GM18858 (cell line): ENCODE results near the gene GATAD1.
"Not testable (repeated sequence)": the region's sequence is repeated elsewhere in the genome, so short reads cannot be mapped to it uniquely, and the experiment has no call there.

Source experiments
- ATAC-seq: cut with Tn5 transposase; IDR thresholded peaks from one replicate; pipeline ENCODE4 v1.9.1; 2021; ENCODE audit not compliant: unreplicated experiment

The GATAD1 gene, protein sequence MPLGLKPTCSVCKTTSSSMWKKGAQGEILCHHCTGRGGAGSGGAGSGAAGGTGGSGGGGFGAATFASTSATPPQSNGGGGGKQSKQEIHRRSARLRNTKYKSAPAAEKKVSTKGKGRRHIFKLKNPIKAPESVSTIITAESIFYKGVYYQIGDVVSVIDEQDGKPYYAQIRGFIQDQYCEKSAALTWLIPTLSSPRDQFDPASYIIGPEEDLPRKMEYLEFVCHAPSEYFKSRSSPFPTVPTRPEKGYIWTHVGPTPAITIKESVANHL

DNA sequence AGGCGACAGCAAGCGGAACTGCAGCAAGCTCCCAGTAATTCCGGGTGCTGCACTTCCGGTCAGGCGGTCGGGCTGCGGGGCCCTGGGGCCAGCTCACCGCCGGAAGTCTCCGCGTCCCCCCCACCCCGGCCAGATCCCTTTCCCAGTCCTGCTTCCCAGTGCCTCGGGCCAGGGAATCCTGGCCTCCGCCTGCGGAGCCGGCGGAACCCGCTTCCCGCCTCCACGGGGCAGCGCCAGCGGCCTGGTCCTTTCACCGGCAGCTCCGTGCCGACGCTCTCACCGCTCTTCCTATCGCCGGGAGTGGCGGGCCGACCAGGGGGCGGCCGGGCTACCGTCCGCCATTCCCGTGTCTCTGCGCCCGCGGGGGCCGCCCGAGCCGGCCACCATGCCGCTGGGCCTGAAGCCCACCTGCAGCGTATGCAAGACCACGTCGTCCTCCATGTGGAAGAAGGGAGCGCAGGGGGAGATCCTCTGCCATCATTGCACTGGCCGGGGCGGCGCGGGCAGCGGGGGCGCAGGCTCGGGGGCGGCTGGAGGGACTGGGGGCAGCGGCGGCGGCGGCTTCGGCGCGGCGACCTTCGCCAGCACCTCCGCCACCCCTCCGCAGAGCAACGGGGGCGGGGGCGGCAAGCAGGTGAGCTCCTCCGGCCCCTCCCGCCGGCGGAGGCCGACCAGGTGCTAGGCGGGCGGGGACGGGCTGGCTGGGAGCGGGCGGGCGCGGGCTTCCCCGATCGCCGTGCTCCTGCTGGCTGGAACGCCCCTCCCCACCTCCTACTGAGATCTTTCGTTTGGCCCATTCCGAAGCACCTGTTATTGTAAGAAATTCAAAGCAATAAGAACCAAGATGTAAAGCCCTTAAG, at the start of gene GATAD1:
Gene GATAD1, plus strand, starts transcription at position 138 of the 860 bp plus-strand sequence. Its CDS starts 248 bp downstream, at position 386.
- ATAC-seq: peak; percentile 84

DNA sequence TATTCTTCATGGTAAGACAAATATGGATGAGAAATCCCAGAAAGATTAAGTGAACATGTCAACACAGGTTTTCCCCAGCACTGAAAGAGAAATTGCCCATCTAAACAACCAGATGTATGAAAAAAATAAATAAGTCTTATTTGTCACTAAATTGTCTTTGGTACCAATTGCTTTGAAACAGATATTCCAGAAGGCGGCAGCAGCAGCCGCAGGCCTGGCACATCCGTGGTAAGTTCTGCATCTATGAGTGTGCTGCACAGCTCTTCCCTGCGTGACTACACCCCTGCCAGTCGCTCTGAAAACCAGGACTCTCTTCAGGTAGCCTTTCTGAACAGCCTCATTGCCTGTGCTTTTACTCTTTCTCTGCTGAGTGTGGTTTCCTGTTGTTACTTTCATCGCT, 49.7 kb upstream of the GATAD1 start:
- no peak for ATAC-seq

- ATAC-seq: no peak
Measured at GRCh38 chr7:92400013-92400412, 47.3 kb upstream of the GATAD1 start.

DNA sequence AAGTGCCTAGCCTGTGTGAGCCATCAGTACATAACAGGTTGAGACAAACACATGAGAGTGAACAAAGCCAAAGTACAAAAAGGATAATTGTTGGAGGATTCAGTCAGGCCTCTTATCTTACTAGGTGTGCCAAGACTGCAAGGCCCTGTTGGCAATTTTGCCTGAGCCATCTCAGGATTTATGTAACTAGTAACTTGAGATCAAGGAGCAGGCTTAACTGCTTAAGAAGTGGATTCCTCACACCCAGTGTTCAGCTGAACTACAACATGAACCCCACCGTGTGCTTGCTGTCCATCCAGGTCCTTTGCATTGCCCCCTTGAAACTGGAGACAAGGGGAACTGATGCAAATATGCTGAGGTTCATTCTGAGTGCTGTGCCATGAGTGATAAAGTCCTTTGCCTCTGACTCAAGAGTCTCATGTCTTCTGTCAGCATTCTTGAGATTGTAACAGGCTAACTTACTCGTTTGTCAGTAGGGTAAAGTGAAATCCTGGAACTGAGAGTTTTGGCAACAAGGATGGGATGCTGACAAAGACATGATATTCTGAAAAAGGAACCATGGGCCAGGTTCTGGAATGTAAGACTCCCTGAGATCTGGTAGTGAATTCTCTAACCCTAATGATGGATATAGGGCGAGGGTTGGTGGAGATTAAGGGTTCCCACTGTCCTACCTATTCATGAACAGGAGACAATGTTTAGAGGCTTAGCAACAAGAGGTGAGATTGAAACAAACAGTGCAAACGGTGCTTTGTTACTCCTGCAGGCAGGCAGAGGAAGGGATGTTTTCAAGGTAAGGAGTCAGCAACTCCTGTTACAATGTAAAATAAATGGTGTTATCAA, 44.1 kb upstream of the GATAD1 start:
- ATAC-seq: no peak

DNA sequence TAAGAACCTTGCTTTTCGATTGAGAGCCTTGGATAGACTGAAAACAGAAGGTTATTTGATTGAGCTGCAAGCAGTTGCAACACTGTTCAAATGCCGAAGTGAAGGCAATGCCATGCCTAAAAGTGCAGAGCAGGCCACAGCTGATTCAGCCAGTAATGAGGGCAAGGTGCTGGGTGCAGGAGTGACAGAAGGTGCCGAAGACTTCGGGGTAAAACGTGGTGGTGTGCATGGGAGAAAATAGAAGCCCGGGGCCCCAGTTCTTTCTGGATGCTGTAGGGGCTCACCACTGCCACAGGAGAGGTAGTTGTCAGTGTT, 43.6 kb upstream of the GATAD1 start:
- no peak for ATAC-seq

- ATAC-seq: no peak
Measured at GRCh38 chr7:92404170-92404614, 43.1 kb upstream of the GATAD1 start.

GRCh38 chr7:92409357-92409756, 37.9 kb upstream of the GATAD1 start:
- no peak for ATAC-seq

GRCh38 chr7:92410162-92410561, 37.1 kb upstream of the GATAD1 start:
- not testable (repeated sequence) for ATAC-seq

DNA sequence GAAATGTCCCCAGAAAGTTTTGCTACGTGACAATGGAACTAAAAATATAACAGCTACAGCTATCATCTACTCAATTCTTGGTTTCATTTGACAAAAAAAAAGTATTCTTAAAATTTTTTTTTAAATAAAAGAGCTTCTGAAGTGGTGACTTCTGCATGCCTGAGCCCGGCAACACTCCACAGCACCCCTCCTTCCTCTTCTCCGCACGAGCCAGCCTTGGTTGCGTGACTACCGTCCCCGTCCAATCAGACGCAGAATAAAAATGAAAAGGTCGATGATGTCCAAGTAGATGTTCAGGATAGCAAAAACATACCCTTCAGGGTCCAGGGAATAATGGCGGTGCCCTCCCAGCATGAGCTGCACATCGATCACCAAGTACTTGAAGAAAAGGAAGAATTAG, 34.5 kb upstream of the GATAD1 start:
- ATAC-seq: no peak

GRCh38 chr7:92413550-92413949, 33.7 kb upstream of the GATAD1 start:
- ATAC-seq: no peak

GRCh38 chr7:92415225-92415624, 32.1 kb upstream of the GATAD1 start:
- no peak for ATAC-seq

GRCh38 chr7:92417913-92418312, 29.4 kb upstream of the GATAD1 start:
- no peak for ATAC-seq

DNA sequence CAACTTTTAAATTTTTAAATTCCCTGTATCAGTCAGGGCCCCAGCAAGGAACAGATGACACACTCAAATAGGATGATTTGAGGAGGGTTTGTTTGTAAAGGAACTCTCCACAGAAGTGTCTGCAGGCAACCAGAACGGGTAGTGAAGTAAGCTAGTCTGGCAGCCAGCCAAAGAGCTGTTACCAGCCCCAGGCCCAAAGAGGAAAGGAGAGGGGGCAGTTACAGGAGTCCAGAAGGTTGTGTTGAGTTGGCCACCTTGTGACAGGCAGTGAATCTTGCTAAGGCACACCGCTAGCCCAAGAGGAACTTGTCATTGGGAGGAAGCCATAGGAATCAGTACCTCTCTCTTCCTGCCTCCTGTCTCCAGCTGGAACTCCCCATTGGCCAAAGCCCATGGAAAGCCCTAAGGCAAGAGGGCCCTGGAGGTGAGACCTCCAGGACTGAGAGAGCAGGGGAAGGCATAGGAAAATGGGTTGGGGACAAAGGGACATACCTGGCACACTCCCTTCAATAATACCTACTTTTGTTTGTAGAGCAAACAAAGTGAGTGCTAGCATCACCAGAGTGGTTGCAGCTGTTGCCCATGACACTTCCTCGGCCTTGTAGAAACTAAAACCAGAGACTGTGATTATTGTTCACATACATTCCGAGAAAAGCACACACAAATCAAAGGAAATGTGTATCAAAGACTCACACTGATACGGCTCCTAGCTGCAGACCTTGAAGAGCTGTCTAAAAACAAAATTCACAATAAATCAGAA, 25.4 kb upstream of the GATAD1 start:
- no peak for ATAC-seq

DNA sequence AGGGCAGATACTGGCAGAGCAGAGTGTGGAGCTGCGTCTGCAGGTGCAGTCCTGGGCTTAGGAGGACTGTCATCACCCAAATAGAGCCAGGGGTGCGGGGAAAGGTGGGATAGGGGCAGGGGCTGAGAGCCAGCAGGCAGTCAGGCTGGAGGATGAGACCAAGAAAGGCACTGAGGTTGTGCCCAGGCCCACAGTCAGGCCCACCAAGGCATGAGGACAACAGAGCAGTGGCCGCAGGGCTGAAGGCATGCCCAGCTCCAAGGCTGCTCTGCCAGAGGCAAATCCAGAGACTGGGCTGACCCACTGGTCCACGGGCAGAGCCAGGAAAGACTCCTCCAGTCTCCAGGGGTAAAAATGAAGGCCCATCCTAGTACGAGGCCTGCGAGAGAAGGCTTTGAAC, 24.4 kb upstream of the GATAD1 start:
- ATAC-seq: no peak

DNA sequence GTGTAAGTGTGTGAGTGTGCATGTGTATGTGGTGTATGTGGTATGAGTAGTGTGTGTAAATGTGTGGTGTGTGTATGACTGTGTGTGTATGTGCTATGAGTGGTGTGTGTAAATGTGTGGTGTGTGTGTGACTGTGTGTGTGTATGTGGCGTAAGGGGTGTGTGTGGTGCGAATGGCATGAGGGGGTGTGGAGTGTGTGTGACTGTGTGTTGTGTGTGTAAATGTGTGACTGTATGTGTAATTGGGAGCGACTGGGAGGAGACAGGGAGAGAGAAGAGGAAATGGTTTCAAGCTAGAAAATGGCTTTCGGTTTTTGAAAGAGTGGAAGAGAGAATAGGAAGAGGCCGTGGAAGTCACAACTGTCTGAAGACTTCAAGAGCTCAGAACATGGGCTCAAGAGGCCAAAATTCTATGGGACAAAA, 23.6 kb upstream of the GATAD1 start:
- no peak for ATAC-seq

GRCh38 chr7:92425311-92425947, 21.9 kb upstream of the GATAD1 start:
- no peak for ATAC-seq

- no peak for ATAC-seq
Measured at GRCh38 chr7:92427193-92427592, 20.1 kb upstream of the GATAD1 start.

DNA sequence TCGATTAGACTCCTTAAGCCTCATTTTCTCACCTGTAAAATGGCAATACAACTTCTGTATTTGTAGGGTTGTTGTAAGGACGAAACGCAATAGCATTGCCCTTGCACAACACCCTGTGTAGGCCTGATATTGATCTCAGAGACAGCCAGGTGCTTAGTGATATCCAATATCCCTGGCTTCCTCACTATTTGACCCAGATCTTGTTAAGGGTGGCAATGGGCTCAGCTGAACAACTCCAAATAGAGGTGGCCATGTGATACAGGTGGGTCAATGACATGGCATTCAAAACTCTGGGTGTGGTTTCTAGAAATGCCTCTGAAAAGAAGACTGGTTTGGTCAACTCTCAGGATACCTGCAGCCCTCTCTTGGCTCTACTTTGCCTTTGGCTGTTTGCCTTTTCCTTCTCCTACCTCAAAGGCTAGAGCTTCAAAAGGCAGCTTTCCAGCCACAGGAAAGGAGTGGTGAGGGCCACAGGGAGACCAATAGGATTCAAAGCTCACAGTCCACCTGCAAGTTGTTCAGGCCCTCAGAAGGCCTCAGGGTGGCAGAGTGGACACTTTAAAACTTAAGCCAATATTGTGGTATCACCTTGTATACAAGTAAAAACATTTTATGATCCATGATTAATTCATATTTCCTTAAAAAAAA, 14.9 kb upstream of the GATAD1 start:
- no peak for ATAC-seq

DNA sequence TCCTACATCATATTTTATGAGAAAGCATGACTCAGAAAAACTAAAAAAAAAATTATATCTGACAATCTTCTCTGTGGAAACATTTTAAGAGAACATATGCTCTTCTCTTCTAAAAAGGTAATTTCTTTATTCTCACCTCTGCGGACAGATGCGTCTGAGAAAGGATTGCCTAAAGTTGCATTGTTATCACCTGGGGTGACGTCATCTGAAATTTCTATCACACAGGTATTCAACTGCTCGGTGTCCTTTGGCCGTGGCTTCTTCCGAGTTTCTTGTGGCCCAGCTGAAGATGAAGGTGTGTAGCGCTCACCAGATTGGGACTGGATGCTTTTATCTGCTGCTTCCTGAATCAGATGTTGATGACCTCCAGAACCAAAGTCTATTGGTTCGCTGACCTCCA, 14.3 kb upstream of the GATAD1 start:
- ATAC-seq: no peak

DNA sequence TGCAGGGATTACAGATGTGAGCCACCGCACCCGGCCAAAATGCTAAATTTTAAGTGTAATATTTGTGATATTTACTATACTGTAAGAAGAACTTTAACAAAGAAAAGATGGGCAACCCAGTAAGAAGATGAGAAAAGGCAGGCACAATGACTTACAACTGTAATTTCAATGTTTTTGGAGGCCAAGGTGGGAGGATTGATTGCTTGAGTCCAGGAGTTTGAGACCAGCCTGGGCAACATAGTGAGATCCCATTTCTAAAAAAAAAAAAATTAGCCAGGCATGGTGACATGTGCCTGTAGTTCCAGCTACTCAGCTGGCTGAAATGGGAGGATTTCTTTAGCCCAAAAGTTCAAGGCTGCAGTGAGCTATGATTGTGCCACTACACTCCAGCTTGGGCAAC, 11.7 kb upstream of the GATAD1 start:
- no peak for ATAC-seq
